GM21447 (cell line): ENCODE measurements around the gene SEM1.
A peak's percentile ranks its signal among the peaks of the same experiment; 100 is the strongest.
"Not testable (repeated sequence)": the region's sequence is repeated elsewhere in the genome, so short reads cannot be mapped to it uniquely, and the experiment has no call there.

Source experiments
- ATAC-seq: cut with Tn5 transposase; IDR thresholded peaks from one replicate; pipeline ENCODE4 v1.9.1; 2021; ENCODE audit not compliant: unreplicated experiment

SEM1 gene

GRCh38 chr7:96707901-96708774 is 1.5 kb downstream of the SEM1 start:
- ATAC-seq = no peak

- ATAC-seq = no peak
These were observed 8.4 kb downstream of the SEM1 start for GRCh38 chr7:96701258-96701657.

- no peak for ATAC-seq
These were observed 9.1 kb downstream of the SEM1 start for GRCh38 chr7:96700516-96700915.

GRCh38 chr7:96699219-96699871 is 10.3 kb downstream of the SEM1 start:
- ATAC-seq = no peak

- ATAC-seq = not testable (repeated sequence)
These were observed 11.2 kb downstream of the SEM1 start for GRCh38 chr7:96698449-96698848.

- no peak for ATAC-seq
These were observed 11.8 kb downstream of the SEM1 start for GRCh38 chr7:96697822-96698221.

- no peak for ATAC-seq
These were observed 14.1 kb downstream of the SEM1 start for GRCh38 chr7:96695581-96695980.

- ATAC-seq = no peak
These were observed 15.6 kb downstream of the SEM1 start for GRCh38 chr7:96694082-96694481.

- no peak for ATAC-seq
These were observed 17.9 kb downstream of the SEM1 start for GRCh38 chr7:96691702-96692101.

GRCh38 chr7:96689414-96689813 is 20.2 kb downstream of the SEM1 start:
- ATAC-seq = no peak

- no peak for ATAC-seq
These were observed 23.3 kb downstream of the SEM1 start for GRCh38 chr7:96686305-96686704.

GRCh38 chr7:96685755-96686154 is 23.9 kb downstream of the SEM1 start:
- peak; percentile 78 for ATAC-seq

- ATAC-seq = peak; percentile 69
These were observed 24.3 kb downstream of the SEM1 start for GRCh38 chr7:96685353-96685752.

GRCh38 chr7:96679886-96680285 is 29.8 kb downstream of the SEM1 start:
- ATAC-seq = no peak

GRCh38 chr7:96676919-96677318 is 32.7 kb downstream of the SEM1 start:
- no peak for ATAC-seq

- no peak for ATAC-seq
These were observed 34.1 kb downstream of the SEM1 start for GRCh38 chr7:96675548-96675947.

GRCh38 chr7:96674565-96674964 is 35.1 kb downstream of the SEM1 start:
- ATAC-seq = no peak

- ATAC-seq = no peak
These were observed 37.8 kb downstream of the SEM1 start for GRCh38 chr7:96671854-96672253.

- no peak for ATAC-seq
These were observed 39.0 kb downstream of the SEM1 start for GRCh38 chr7:96670338-96671289.

GRCh38 chr7:96669812-96670211 is 39.8 kb downstream of the SEM1 start:
- ATAC-seq = no peak

GRCh38 chr7:96667026-96667425 is 42.6 kb downstream of the SEM1 start:
- ATAC-seq = no peak
